ENCODE measurements around the gene MYLK. TPM values are rescaled to one million over a fixed set of nuclear protein-coding genes. Genes with fewer than 3 reads are reported as not detected.
A peak's percentile ranks its signal among the peaks of the same experiment; 100 is the strongest.

MYLK gene
- total RNA-seq, 4 donors from 2014 or later = 24.6 to 47.0 (median 39.2) TPM

GRCh38 chr3:123623346-123623880 is 260.7 kb downstream of the MYLK start:
- Histone ChIP-seq H3K27me3 (no peaks in the 10 kb centered on the region), H3K36me3 (peaks cover 17% of the 10 kb centered on the region), H3K27ac (no peak overlapping the region), H3K4me3 (no peak overlapping the region), H3K4me1 (peaks cover 42% of the 10 kb centered on the region), H3K9me3 (no peaks in the 10 kb centered on the region)
- TF ChIP-seq EP300 (IDR thresholded peaks at IDR 0.05) (no peak), CTCF (IDR thresholded peaks at IDR 0.05) (no peak), POLR2A (IDR thresholded peaks at IDR 0.05) (no peak), POLR2AphosphoS5 (IDR thresholded peaks at IDR 0.05) (no peak)
- no peak for DNase-seq (ENCODE audit: low spot score in 2 of 2)
- WGBS = 62% methylated on average over 5 of the region's 5 CpGs

GRCh38 chr3:123622766-123623165 is 261.4 kb downstream of the MYLK start:
- WGBS = 56% methylated on average over 2 of the region's 2 CpGs
- Histone ChIP-seq H3K9me3 (no peaks in the 10 kb centered on the region), H3K27ac (no peak overlapping the region), H3K36me3 (peaks cover 17% of the 10 kb centered on the region), H3K27me3 (no peaks in the 10 kb centered on the region), H3K4me1 (peaks cover 45% of the 10 kb centered on the region), H3K4me3 (no peak overlapping the region)
- no peak for DNase-seq (ENCODE audit: low spot score in 2 of 2)
- TF ChIP-seq CTCF (IDR thresholded peaks at IDR 0.05) (no peak), POLR2AphosphoS5 (IDR thresholded peaks at IDR 0.05) (no peak), POLR2A (IDR thresholded peaks at IDR 0.05) (no peak), EP300 (IDR thresholded peaks at IDR 0.05) (no peak)

- TF ChIP-seq POLR2AphosphoS5 (IDR thresholded peaks at IDR 0.05) (no peak), POLR2A (IDR thresholded peaks at IDR 0.05) (no peak), EP300 (IDR thresholded peaks at IDR 0.05) (no peak), CTCF (IDR thresholded peaks at IDR 0.05) (no peak)
- Histone ChIP-seq H3K36me3 (peaks cover 17% of the 10 kb centered on the region), H3K4me3 (no peak overlapping the region), H3K27ac (peak overlapping the region; percentile 31), H3K27me3 (no peaks in the 10 kb centered on the region), H3K4me1 (peaks cover 50% of the 10 kb centered on the region), H3K9me3 (no peaks in the 10 kb centered on the region)
- WGBS = 46% methylated on average over 7 of the region's 7 CpGs
- DNase-seq (ENCODE audit: low spot score in 2 of 2) = no peak
These were observed 262.3 kb downstream of the MYLK start for GRCh38 chr3:123621850-123622189.

GRCh38 chr3:123621186-123621849 is 262.8 kb downstream of the MYLK start:
- H3K36me3 ChIP-seq = peaks cover 15% of the 10 kb centered on the region
- no peak for TF ChIP-seq POLR2A (IDR thresholded peaks at IDR 0.05)
- no peak for TF ChIP-seq POLR2AphosphoS5 (IDR thresholded peaks at IDR 0.05)
- TF ChIP-seq EP300 (IDR thresholded peaks at IDR 0.05) = no peak
- no peak for TF ChIP-seq CTCF (IDR thresholded peaks at IDR 0.05)
- no peaks in the 10 kb centered on the region for H3K27me3 ChIP-seq
- H3K4me3 ChIP-seq = no peak overlapping the region
- H3K9me3 ChIP-seq = no peaks in the 10 kb centered on the region
- H3K27ac ChIP-seq = no peak overlapping the region
- DNase-seq (ENCODE audit: low spot score in 2 of 2) = no peak
- WGBS = 74% methylated on average over 7 of the region's 7 CpGs
- peaks cover 50% of the 10 kb centered on the region for H3K4me1 ChIP-seq

GRCh38 chr3:123620343-123620742 is 263.8 kb downstream of the MYLK start:
- H3K27ac ChIP-seq = peak overlapping the region; percentile 45
- 64% methylated on average over 8 of the region's 8 CpGs for WGBS
- H3K36me3 ChIP-seq = peaks cover 14% of the 10 kb centered on the region
- H3K27me3 ChIP-seq = no peaks in the 10 kb centered on the region
- no peak overlapping the region for H3K4me3 ChIP-seq
- no peak for DNase-seq (ENCODE audit: low spot score in 2 of 2)
- TF ChIP-seq POLR2A (IDR thresholded peaks at IDR 0.05) (no peak), EP300 (IDR thresholded peaks at IDR 0.05) (peak; percentile 35), POLR2AphosphoS5 (IDR thresholded peaks at IDR 0.05) (no peak), CTCF (IDR thresholded peaks at IDR 0.05) (no peak)
- H3K4me1 ChIP-seq = peaks cover 50% of the 10 kb centered on the region
- H3K9me3 ChIP-seq = no peaks in the 10 kb centered on the region

Measured in suprapubic skin (tissue), 4 donors.